Amniotic stem cell (primary cell): Measurements from ENCODE around the gene EPHA3.

Experiments used
- DNase-seq: peaks from one replicate; lab custom pipeline; 2025; lab: John Stamatoyannopoulos, UW

EPHA3 gene

GRCh38 chr3:89363171-89363570 is 255.8 kb downstream of the EPHA3 start:
- no peak for DNase-seq

GRCh38 chr3:89364314-89364713 is 256.9 kb downstream of the EPHA3 start:
- DNase-seq: no peak

- DNase-seq: no peak
Measured at GRCh38 chr3:89367166-89367565, 259.7 kb downstream of the EPHA3 start.

- DNase-seq: no peak
Measured at GRCh38 chr3:89368846-89369245, 261.4 kb downstream of the EPHA3 start.

GRCh38 chr3:89372456-89372855 is 265.0 kb downstream of the EPHA3 start:
- no peak for DNase-seq

GRCh38 chr3:89373434-89373833 is 266.0 kb downstream of the EPHA3 start:
- no peak for DNase-seq

- DNase-seq: no peak
Measured at GRCh38 chr3:89375451-89375850, 268.0 kb downstream of the EPHA3 start.

- DNase-seq: no peak
Measured at GRCh38 chr3:89380016-89380415, 272.6 kb downstream of the EPHA3 start.

GRCh38 chr3:89392991-89393390 is 285.6 kb downstream of the EPHA3 start:
- DNase-seq: no peak

GRCh38 chr3:89395456-89395855 is 288.0 kb downstream of the EPHA3 start:
- no peak for DNase-seq

- no peak for DNase-seq
Measured at GRCh38 chr3:89395996-89396395, 288.6 kb downstream of the EPHA3 start.

GRCh38 chr3:89402051-89402450 is 294.6 kb downstream of the EPHA3 start:
- DNase-seq: no peak

GRCh38 chr3:89405176-89405575 is 297.8 kb downstream of the EPHA3 start:
- DNase-seq: no peak

GRCh38 chr3:89405593-89405992 is 298.2 kb downstream of the EPHA3 start:
- no peak for DNase-seq

GRCh38 chr3:89411201-89411600 is 303.8 kb downstream of the EPHA3 start:
- no peak for DNase-seq

- no peak for DNase-seq
Measured at GRCh38 chr3:89414270-89414669, 306.8 kb downstream of the EPHA3 start.

- DNase-seq: no peak
Measured at GRCh38 chr3:89419647-89420241, 312.3 kb downstream of the EPHA3 start.

- no peak for DNase-seq
Measured at GRCh38 chr3:89426060-89426459, 318.6 kb downstream of the EPHA3 start.

- DNase-seq: no peak
Measured at GRCh38 chr3:89434621-89435380, 327.4 kb downstream of the EPHA3 start.

- no peak for DNase-seq
Measured at GRCh38 chr3:89436846-89437245, 329.4 kb downstream of the EPHA3 start.

GRCh38 chr3:89440386-89440785 is 333.0 kb downstream of the EPHA3 start:
- no peak for DNase-seq

GRCh38 chr3:89441141-89441540 is 333.7 kb downstream of the EPHA3 start:
- no peak for DNase-seq

GRCh38 chr3:89446593-89446992 is 339.2 kb downstream of the EPHA3 start:
- DNase-seq: no peak

GRCh38 chr3:89447243-89447642 is 339.8 kb downstream of the EPHA3 start:
- no peak for DNase-seq
